Naive B cell (primary cell): ENCODE data around the gene PIAS1. TPM values are rescaled to one million over a fixed set of nuclear protein-coding genes. Genes with fewer than 3 reads are reported as not detected.

Experiments used
- ATAC-seq, 2 donors: fragments of 150-1000 bp; cut with Tn5 transposase; 2 replicates each; pipeline ENCODE4 v1.10.0; 2021; ENCODE audit warnings: low read depth in 2 of 2, mild to moderate bottlenecking in 2 of 2, moderate library complexity in 2 of 2
- DNase-seq: peaks from one replicate; pipeline ENCODE4 v3.0.0; 2022
- H3K27ac Mint-ChIP-seq, 6 donors: one replicate each; pipeline ENCODE4 v1.8.0; 2020 to 2022; ENCODE audit warnings: mild to moderate bottlenecking in 6 of 6, mixed read lengths in 6 of 6, moderate library complexity in 5 of 6, inconsistent platforms in 2 of 6
- H3K27me3 Mint-ChIP-seq, 3 donors: one replicate each; pipeline ENCODE4 v1.8.0; 2021 to 2022; ENCODE audit warnings: mixed read lengths in 3 of 3, mild to moderate bottlenecking in 1 of 3
- H3K36me3 Mint-ChIP-seq, 2 donors: one replicate each; pipeline ENCODE4 v1.8.0; 2020 to 2022; ENCODE audit warnings: mixed read lengths in 2 of 2, inconsistent platforms in 1 of 2, mild to moderate bottlenecking in 1 of 2
- H3K4me1 Mint-ChIP-seq, 3 donors: one replicate each; pipeline ENCODE4 v1.8.0; 2020 to 2022; ENCODE audit warnings: mixed read lengths in 3 of 3, inconsistent platforms in 1 of 3, mild to moderate bottlenecking in 1 of 3, moderate library complexity in 1 of 3
- H3K4me3 Mint-ChIP-seq, 8 donors: one replicate each; pipeline ENCODE4 v1.8.0; 2020 to 2022; ENCODE audit warnings: mild to moderate bottlenecking in 8 of 8, mixed read lengths in 8 of 8, moderate library complexity in 8 of 8, inconsistent platforms in 2 of 8
- H3K9me3 Mint-ChIP-seq, 7 donors: one replicate each; pipeline ENCODE4 v1.8.0; 2020 to 2022; ENCODE audit warnings: mixed read lengths in 7 of 7, mild to moderate bottlenecking in 5 of 7, inconsistent platforms in 2 of 7, moderate library complexity in 1 of 7
- polyA plus RNA-seq, 6 donors: library from polyadenylated mRNA; unstranded; fragments of 300-500 nt; fragmentation: Illumina TruSeq; gene quantifications; one replicate each; pipeline ENCODE4 v1.2.3, GENCODE V29; 2021; ENCODE audit warnings: low read depth in 6 of 6

PIAS1 gene
- polyA plus RNA-seq, 6 donors from 2014 or later, result 141 to 207 (median 162) TPM

- Mint-ChIP-seq H3K36me3 (peaks cover 4 to 11% of the 10 kb centered on the region in 2 donors), H3K4me3 (no peak overlapping the region), H3K9me3 (peaks cover 0 to 26% (median 19%) of the 10 kb centered on the region in 7 donors), H3K27me3 (peaks cover 0 to 5% (median 0%) of the 10 kb centered on the region in 3 donors), H3K4me1 (no peaks in the 10 kb centered on the region), H3K27ac (no peak overlapping the region)
- ATAC-seq (no peak), DNase-seq (no peak)
Measured at GRCh38 chr15:68239025-68239424, 184.9 kb downstream of the PIAS1 start.

- DNase-seq, result no peak
- Mint-ChIP-seq H3K9me3 (peaks cover 0 to 38% (median 30%) of the 10 kb centered on the region in 7 donors), H3K36me3 (peaks cover 4 to 21% of the 10 kb centered on the region in 2 donors), H3K4me3 (no peak overlapping the region), H3K27ac (no peak overlapping the region), H3K4me1 (no peaks in the 10 kb centered on the region), H3K27me3 (no peaks in the 10 kb centered on the region)
- ATAC-seq, result no peak
Measured at GRCh38 chr15:68241088-68241935, 187.2 kb downstream of the PIAS1 start.

Other genes with a start within 250 kb of the PIAS1 start
- gene SKOR1, start 228.8 kb upstream of the PIAS1 start, polyA plus RNA-seq, result under 1 TPM in 3 of 6 donors, not detected in 3; 0.07 to 0.19 (median 0.13) TPM
- gene RNU6-1, start 214.3 kb upstream of the PIAS1 start, polyA plus RNA-seq, result not detected
- gene CALML4, start 151.0 kb downstream of the PIAS1 start, polyA plus RNA-seq, result under 1 TPM in 1 of 6 donors, not detected in 5; 0.61 TPM
- gene CLN6, start 175.4 kb downstream of the PIAS1 start, polyA plus RNA-seq, result 1 to 10 TPM; 2.7 to 5.2 (median 4.0) TPM
- gene FEM1B, start 223.4 kb downstream of the PIAS1 start, polyA plus RNA-seq, result 10 to 100 TPM; 11.9 to 25.4 (median 22.6) TPM